ENCODE results near the gene ELFN1. TPM values are rescaled to one million over a fixed set of nuclear protein-coding genes. Genes with fewer than 3 reads are reported as not detected.

ELFN1 gene
- polyA plus RNA-seq, 1 of the 3 experiments (the other 2 are of a cell fraction) = 0.05 TPM

DNA sequence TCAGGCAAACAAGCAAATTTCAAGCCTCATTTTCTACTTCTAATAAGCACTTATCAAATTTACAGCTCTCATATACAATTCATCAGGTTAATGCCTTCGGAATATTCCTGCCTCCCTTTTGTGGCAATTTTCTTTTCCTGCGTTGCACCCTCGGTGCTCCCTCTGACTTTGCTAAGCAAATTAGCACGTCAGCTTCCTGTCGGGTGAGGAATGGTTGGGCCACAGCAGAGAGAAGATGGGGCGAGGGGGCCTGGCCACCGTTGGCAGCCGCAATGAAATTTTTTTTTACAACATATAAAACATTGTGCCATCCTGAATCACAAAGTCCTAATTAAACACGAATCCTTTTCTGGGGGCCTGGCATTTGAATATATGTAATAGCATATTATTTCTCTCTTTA, 28.1 kb downstream of the ELFN1 start:
- DNase-seq = peak; percentile 33
- H2AFZ ChIP-seq (ENCODE audit: low read depth) = no peak overlapping the region
- WGBS (ENCODE audit: low lambda C conversion rate) = 57% methylated on average over 9 of the region's 9 CpGs
- H3F3A ChIP-seq (replicated peaks; ENCODE audit: insufficient read depth) = no peaks in the 10 kb centered on the region
- no peaks in the 10 kb centered on the region; the same call in 1 of the 2 replicates for H3K9me3 ChIP-seq
- H3K27ac ChIP-seq (ENCODE audit: low read depth in 2 of 2, low read length in 1 of 2) = no peak overlapping the region
- TF ChIP-seq IRF3 (IDR thresholded peaks at IDR 0.05; ENCODE audit: low read depth, low read length) = no peak
- no peak for TF ChIP-seq POLR2AphosphoS5 (IDR thresholded peaks at IDR 0.05; ENCODE audit: low read depth, low read length)
- no peak for TF ChIP-seq MXI1 (IDR thresholded peaks at IDR 0.05; ENCODE audit: low read depth, low read length)
- no peak for TF ChIP-seq FOXM1 (IDR thresholded peaks at IDR 0.05; ENCODE audit: low read depth)
- TF ChIP-seq, protein P1, sequence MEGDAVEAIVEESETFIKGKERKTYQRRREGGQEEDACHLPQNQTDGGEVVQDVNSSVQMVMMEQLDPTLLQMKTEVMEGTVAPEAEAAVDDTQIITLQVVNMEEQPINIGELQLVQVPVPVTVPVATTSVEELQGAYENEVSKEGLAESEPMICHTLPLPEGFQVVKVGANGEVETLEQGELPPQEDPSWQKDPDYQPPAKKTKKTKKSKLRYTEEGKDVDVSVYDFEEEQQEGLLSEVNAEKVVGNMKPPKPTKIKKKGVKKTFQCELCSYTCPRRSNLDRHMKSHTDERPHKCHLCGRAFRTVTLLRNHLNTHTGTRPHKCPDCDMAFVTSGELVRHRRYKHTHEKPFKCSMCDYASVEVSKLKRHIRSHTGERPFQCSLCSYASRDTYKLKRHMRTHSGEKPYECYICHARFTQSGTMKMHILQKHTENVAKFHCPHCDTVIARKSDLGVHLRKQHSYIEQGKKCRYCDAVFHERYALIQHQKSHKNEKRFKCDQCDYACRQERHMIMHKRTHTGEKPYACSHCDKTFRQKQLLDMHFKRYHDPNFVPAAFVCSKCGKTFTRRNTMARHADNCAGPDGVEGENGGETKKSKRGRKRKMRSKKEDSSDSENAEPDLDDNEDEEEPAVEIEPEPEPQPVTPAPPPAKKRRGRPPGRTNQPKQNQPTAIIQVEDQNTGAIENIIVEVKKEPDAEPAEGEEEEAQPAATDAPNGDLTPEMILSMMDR (IDR thresholded peaks at IDR 0.05) = no peak
- TF ChIP-seq EZH2phosphoT487 (IDR thresholded peaks at IDR 0.05; ENCODE audit: borderline replicate concordance, low read depth) = no peak
- TF ChIP-seq, protein P2, sequence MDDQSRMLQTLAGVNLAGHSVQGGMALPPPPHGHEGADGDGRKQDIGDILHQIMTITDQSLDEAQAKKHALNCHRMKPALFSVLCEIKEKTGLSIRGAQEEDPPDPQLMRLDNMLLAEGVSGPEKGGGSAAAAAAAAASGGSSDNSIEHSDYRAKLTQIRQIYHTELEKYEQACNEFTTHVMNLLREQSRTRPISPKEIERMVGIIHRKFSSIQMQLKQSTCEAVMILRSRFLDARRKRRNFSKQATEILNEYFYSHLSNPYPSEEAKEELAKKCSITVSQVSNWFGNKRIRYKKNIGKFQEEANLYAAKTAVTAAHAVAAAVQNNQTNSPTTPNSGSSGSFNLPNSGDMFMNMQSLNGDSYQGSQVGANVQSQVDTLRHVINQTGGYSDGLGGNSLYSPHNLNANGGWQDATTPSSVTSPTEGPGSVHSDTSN (IDR thresholded peaks at IDR 0.05) = no peak
- TF ChIP-seq, protein P3, sequence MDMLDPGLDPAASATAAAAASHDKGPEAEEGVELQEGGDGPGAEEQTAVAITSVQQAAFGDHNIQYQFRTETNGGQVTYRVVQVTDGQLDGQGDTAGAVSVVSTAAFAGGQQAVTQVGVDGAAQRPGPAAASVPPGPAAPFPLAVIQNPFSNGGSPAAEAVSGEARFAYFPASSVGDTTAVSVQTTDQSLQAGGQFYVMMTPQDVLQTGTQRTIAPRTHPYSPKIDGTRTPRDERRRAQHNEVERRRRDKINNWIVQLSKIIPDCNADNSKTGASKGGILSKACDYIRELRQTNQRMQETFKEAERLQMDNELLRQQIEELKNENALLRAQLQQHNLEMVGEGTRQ (IDR thresholded peaks at IDR 0.05; ENCODE audit: borderline replicate concordance, low read depth, low read length) = no peak
- no peak for TF ChIP-seq YY1 (IDR thresholded peaks at IDR 0.05; ENCODE audit: low read depth)
- TF ChIP-seq CHD2 (IDR thresholded peaks at IDR 0.05; ENCODE audit: low read length, partially characterized antibody) = no peak
- no peak for TF ChIP-seq RAD21 (IDR thresholded peaks at IDR 0.05; ENCODE audit: low read length)
- TF ChIP-seq RXRA (IDR thresholded peaks at IDR 0.05; ENCODE audit: borderline replicate concordance, low read depth) = no peak
- TF ChIP-seq SIN3A (IDR thresholded peaks at IDR 0.05; ENCODE audit: borderline replicate concordance, low read depth, low read length) = no peak
- no peak for TF ChIP-seq NRF1 (IDR thresholded peaks at IDR 0.05; ENCODE audit: low read depth, low read length)
- TF ChIP-seq FOXJ3 (CRISPR knock-in tag; IDR thresholded peaks at IDR 0.05) = no peak
- TF ChIP-seq USF1 (IDR thresholded peaks at IDR 0.05; ENCODE audit: borderline replicate concordance, low read depth) = no peak
- TF ChIP-seq RFX5 (IDR thresholded peaks at IDR 0.05; ENCODE audit: low read length) = no peak
- CTCF ChIA-PET = interaction anchor here (0.8 to 1.4 kb wide), 3 partner anchors 21 to 119 kb away, joined by 3 read pairs; no protein-coding TSS in a partner anchor
- no peak overlapping the region for H3K4me2 ChIP-seq
- no peak overlapping the region for H3K4me3 ChIP-seq (ENCODE audit: low read depth in 2 of 2, low read length in 1 of 2)
- no peaks in the 10 kb centered on the region for H3K9me2 ChIP-seq
- no peaks in the 10 kb centered on the region for H3K79me2 ChIP-seq (ENCODE audit: insufficient read depth)
- H3K27me3 ChIP-seq (ENCODE audit: insufficient read depth) = peaks cover 10% of the 10 kb centered on the region; the same call in 1 of the 2 replicates
- peaks cover 0 to 27% of the 10 kb centered on the region in 2 experiments; a peak in 1 of 4 replicates for H3K4me1 ChIP-seq (ENCODE audit: control insufficient read depth in 1 of 2, insufficient read depth in 2 of 2, low read depth in 1 of 2, low read length in 1 of 2)
- no peaks in the 10 kb centered on the region for H4K20me1 ChIP-seq (ENCODE audit: insufficient read depth)
- POLR2A ChIA-PET = interaction anchor here (0.7 kb wide), 1 partner anchor 21 kb away, joined by 3 read pairs; no protein-coding TSS in a partner anchor
- H3K9ac ChIP-seq = no peak overlapping the region
- H3K36me3 ChIP-seq (replicated peaks in 1 of 2; ENCODE audit: control insufficient read depth in 1 of 2, insufficient read depth in 2 of 2, low read length in 1 of 2) = no peaks in the 10 kb centered on the region
